ENCODE results near the gene SCNN1G.
"Not testable (repeated sequence)": the region's sequence is repeated elsewhere in the genome, so short reads cannot be mapped to it uniquely, and the experiment has no call there.

Gene SCNN1G

GRCh38 chr16:23182679-23183542, at the start of gene SCNN1G:
Gene SCNN1G, plus strand, starts transcription at chr16:23182745. Its CDS starts 3,527 bp downstream, at chr16:23186272.
- DNase-seq: peak; percentile 34

GRCh38 chr16:23132775-23133463, 49.6 kb upstream of the SCNN1G start:
- DNase-seq: no peak

GRCh38 chr16:23134274-23134673, 48.3 kb upstream of the SCNN1G start:
- DNase-seq: peak; percentile 37

GRCh38 chr16:23137256-23137655, 45.3 kb upstream of the SCNN1G start:
- no peak for DNase-seq

- no peak for DNase-seq
These were observed 44.7 kb upstream of the SCNN1G start for GRCh38 chr16:23137818-23138217.

GRCh38 chr16:23140107-23140506, 42.4 kb upstream of the SCNN1G start:
- no peak for DNase-seq

- DNase-seq: no peak
These were observed 41.5 kb upstream of the SCNN1G start for GRCh38 chr16:23141033-23141432.

- DNase-seq: no peak
These were observed 41.0 kb upstream of the SCNN1G start for GRCh38 chr16:23141500-23141899.

GRCh38 chr16:23141959-23142740, 40.4 kb upstream of the SCNN1G start:
- DNase-seq: no peak

GRCh38 chr16:23143391-23143790, 39.2 kb upstream of the SCNN1G start:
- no peak for DNase-seq

- not testable (repeated sequence) for DNase-seq
These were observed 38.2 kb upstream of the SCNN1G start for GRCh38 chr16:23144393-23144792.

GRCh38 chr16:23145186-23145585, 37.4 kb upstream of the SCNN1G start:
- no peak for DNase-seq

GRCh38 chr16:23145608-23146007, 36.9 kb upstream of the SCNN1G start:
- DNase-seq: no peak

GRCh38 chr16:23146877-23147601, 35.5 kb upstream of the SCNN1G start:
- DNase-seq: no peak

GRCh38 chr16:23147666-23148065, 34.9 kb upstream of the SCNN1G start:
- DNase-seq: no peak

- DNase-seq: no peak
These were observed 34.4 kb upstream of the SCNN1G start for GRCh38 chr16:23148166-23148512.

GRCh38 chr16:23148513-23149266, 33.9 kb upstream of the SCNN1G start:
- DNase-seq: peak; percentile 45

GRCh38 chr16:23149267-23149992, 33.1 kb upstream of the SCNN1G start, which contains the start of gene USP31:
Gene USP31, minus strand, starts transcription at chr16:23149452. Its CDS starts 182 bp downstream, at chr16:23149270.
- DNase-seq: peak; percentile 96

GRCh38 chr16:23149993-23150364, 32.6 kb upstream of the SCNN1G start:
- DNase-seq: no peak

GRCh38 chr16:23152386-23153178, 30.0 kb upstream of the SCNN1G start:
- DNase-seq: no peak

Data from NCI-H2171 treated with DMSO at 0.1 percent for 48 hours (cell line).